Inferior parietal cortex (tissue), 1 donor: ENCODE results near the gene SULT1C3.

Experiments
- DNase-seq: peaks from one replicate; pipeline ENCODE4 v3.0.0-alpha.2; 2016; ENCODE audit errors: extremely low spot score

SULT1C3 gene

DNA sequence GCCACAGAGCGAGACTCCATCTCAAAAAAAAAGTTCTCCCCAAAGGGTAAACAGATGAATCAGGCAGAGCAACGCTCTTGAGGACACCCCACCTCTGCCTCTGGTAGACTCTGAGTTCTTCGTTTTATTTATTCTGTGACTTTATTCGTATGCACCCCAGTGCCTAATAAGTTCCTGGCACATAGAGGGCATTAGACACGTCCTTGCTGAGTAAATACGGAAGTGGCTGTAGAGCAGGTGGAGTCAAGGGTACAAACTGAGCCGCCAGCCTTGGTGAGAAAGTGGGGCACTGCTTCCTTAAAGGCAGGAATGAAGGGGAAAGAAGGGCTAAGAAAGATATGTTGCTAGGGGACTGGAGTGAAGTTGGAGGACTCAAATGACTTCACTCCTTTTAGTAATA is 61.8 kb downstream of the SULT1C3 start:
- DNase-seq = no peak

DNA sequence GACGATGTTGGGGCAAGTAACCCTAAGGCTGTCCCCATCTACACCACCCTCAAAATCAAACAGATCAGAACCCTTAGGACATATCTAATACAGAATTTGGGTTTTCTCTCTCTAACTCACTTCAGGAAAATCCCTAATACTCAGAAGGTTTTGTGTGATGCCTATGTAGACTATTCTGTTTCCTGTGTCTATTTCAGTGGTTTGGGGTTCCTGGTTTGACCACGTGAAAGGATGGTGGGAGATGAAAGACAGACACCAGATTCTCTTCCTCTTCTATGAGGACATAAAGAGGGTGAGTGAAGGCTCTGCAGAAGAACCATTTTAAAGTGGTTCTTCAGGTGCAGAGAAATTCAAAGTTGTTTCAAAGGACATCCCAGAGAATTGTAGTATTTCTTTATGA is 65.2 kb downstream of the SULT1C3 start:
- DNase-seq = no peak

DNA sequence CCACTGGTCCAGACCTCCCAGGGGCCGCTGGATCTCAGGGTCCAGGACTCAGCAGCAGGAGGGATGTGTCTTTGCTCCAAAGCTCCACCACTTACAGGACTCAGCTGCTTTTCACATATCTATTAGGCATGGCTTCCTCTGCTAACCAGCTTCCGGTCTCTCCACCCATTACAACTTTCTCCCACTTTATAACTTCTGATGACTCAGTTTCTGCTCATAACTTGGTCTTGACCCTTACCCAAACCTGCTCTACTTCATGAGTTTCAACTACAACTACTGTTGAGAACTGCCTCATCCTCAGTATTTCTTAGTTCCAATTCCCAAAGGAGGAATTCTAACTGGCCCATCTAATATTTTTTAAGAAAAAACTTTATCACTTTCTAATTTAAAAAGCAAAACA is 66.1 kb downstream of the SULT1C3 start:
- DNase-seq = no peak

DNA sequence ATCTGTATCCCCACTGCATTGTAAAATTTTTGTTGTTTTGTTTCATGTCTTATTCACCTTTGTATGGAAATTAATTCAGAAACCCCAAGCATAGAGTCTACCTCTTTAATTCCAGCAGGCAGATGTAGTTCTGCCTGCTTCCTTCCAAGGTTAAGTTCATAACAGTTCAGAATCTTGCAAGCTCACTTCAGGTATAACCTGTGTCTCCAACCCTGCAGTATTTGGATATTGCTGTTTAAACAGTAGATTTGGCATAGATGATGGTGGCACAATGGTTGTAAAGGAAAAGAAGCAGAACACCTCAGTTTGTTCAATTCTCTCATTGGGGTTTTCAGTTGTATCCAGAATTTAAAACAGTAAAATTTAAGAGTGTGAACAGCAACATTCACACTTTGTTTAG is 70.1 kb downstream of the SULT1C3 start:
- DNase-seq = no peak
